HG03460 (cell line): ENCODE measurements around the gene VWA5B1.

Source experiments
- ATAC-seq: cut with Tn5 transposase; IDR thresholded peaks from one replicate; pipeline ENCODE4 v1.9.1; 2021; ENCODE audit not compliant: unreplicated experiment

VWA5B1 gene

GRCh38 chr1:20345419-20345818 is 54.7 kb downstream of the VWA5B1 start:
- no peak for ATAC-seq

- no peak for ATAC-seq
These were observed 55.8 kb downstream of the VWA5B1 start for GRCh38 chr1:20346433-20346832.

- ATAC-seq, result no peak
These were observed 57.0 kb downstream of the VWA5B1 start for GRCh38 chr1:20347699-20348098.

GRCh38 chr1:20348326-20348915 is 57.7 kb downstream of the VWA5B1 start:
- ATAC-seq, result no peak

- no peak for ATAC-seq
These were observed 58.9 kb downstream of the VWA5B1 start for GRCh38 chr1:20349561-20349960.

- no peak for ATAC-seq
These were observed 59.3 kb downstream of the VWA5B1 start for GRCh38 chr1:20349971-20350370.

- no peak for ATAC-seq
These were observed 59.7 kb downstream of the VWA5B1 start for GRCh38 chr1:20350421-20350820.

- ATAC-seq, result no peak
These were observed 61.4 kb downstream of the VWA5B1 start for GRCh38 chr1:20351911-20352701.

GRCh38 chr1:20353836-20354235 is 63.2 kb downstream of the VWA5B1 start:
- ATAC-seq, result no peak

GRCh38 chr1:20354610-20355009 is 63.9 kb downstream of the VWA5B1 start:
- ATAC-seq, result no peak

GRCh38 chr1:20355101-20355827 is 64.6 kb downstream of the VWA5B1 start:
- ATAC-seq, result no peak

- ATAC-seq, result no peak
These were observed 65.4 kb downstream of the VWA5B1 start for GRCh38 chr1:20355828-20356735.

GRCh38 chr1:20356850-20357459 is 66.3 kb downstream of the VWA5B1 start:
- ATAC-seq, result no peak

- no peak for ATAC-seq
These were observed 67.1 kb downstream of the VWA5B1 start for GRCh38 chr1:20357796-20358195.

GRCh38 chr1:20358761-20359263 is 68.1 kb downstream of the VWA5B1 start:
- ATAC-seq, result no peak

GRCh38 chr1:20359451-20360330 is 69.0 kb downstream of the VWA5B1 start:
- ATAC-seq, result no peak

GRCh38 chr1:20361401-20361800 is 70.7 kb downstream of the VWA5B1 start:
- no peak for ATAC-seq

- no peak for ATAC-seq
These were observed 71.2 kb downstream of the VWA5B1 start for GRCh38 chr1:20361805-20362381.

GRCh38 chr1:20362856-20363255 is 72.2 kb downstream of the VWA5B1 start:
- ATAC-seq, result no peak
